Memory B cell (primary cell): ENCODE measurements around the gene CENPL.

Source experiments
- ATAC-seq: fragments of 150-1000 bp; cut with Tn5 transposase; 2 replicates; pipeline ENCODE4 v1.10.0; 2021; ENCODE audit warnings: low read depth, mild to moderate bottlenecking, moderate library complexity
- DNase-seq, 2 donors: peaks; one replicate each; pipeline ENCODE4 v3.0.0; 2022; ENCODE audit warnings: low spot score in 2 of 2
- H3K27ac Mint-ChIP-seq: one replicate; pipeline ENCODE4 v1.8.0; 2022; ENCODE audit warnings: mild to moderate bottlenecking, moderate library complexity, mixed read lengths
- H3K27me3 Mint-ChIP-seq: one replicate; pipeline ENCODE4 v1.8.0; 2022; ENCODE audit warnings: mixed read lengths
- H3K36me3 Mint-ChIP-seq: one replicate; pipeline ENCODE4 v1.8.0; 2022; ENCODE audit warnings: mild to moderate bottlenecking, mixed read lengths
- H3K4me1 Mint-ChIP-seq: one replicate; pipeline ENCODE4 v1.8.0; 2022; ENCODE audit warnings: mixed read lengths
- H3K4me3 Mint-ChIP-seq: one replicate; pipeline ENCODE4 v1.8.0; 2022; ENCODE audit warnings: mild to moderate bottlenecking, moderate library complexity, mixed read lengths
- H3K9me3 Mint-ChIP-seq: one replicate; pipeline ENCODE4 v1.8.0; 2022; ENCODE audit warnings: mixed read lengths

CENPL gene

GRCh38 chr1:173824315-173825081, at the start of gene CENPL, which contains the start of gene DARS2:
Gene CENPL (minus strand): TSS chr1:173824883. CDS start chr1:173811299, 13,584 bp downstream.
Gene DARS2 (plus strand): TSS chr1:173824673. CDS start chr1:173825230, 557 bp downstream.
- Mint-ChIP-seq H3K27ac (peak within 1 kb of the TSS; percentile 95), H3K9me3 (no peaks in the 10 kb centered on the region), H3K36me3 (peaks cover 3% of the 10 kb centered on the region), H3K4me3 (peak within 1 kb of the TSS; percentile 96), H3K4me1 (peaks cover 14% of the 10 kb centered on the region), H3K27me3 (no peaks in the 10 kb centered on the region)
- DNase-seq (peak; percentile 74 to 80), ATAC-seq (peak; percentile 85)

- Mint-ChIP-seq H3K27me3 (no peaks in the 10 kb centered on the region), H3K27ac (no peak overlapping the region), H3K4me1 (peaks cover 23% of the 10 kb centered on the region), H3K9me3 (no peaks in the 10 kb centered on the region), H3K36me3 (peaks cover 23% of the 10 kb centered on the region), H3K4me3 (no peak overlapping the region)
- DNase-seq = no peak
- ATAC-seq = no peak
These were observed 46.8 kb upstream of the CENPL start for GRCh38 chr1:173871500-173871899.

- H3K27me3 Mint-ChIP-seq = no peaks in the 10 kb centered on the region
- H3K9me3 Mint-ChIP-seq = no peaks in the 10 kb centered on the region
- H3K4me3 Mint-ChIP-seq = no peak overlapping the region
- DNase-seq = no peak
- peak overlapping the region; percentile 67 for H3K27ac Mint-ChIP-seq
- no peak for ATAC-seq
- H3K36me3 Mint-ChIP-seq = peaks cover 24% of the 10 kb centered on the region
- H3K4me1 Mint-ChIP-seq = peaks cover 27% of the 10 kb centered on the region
These were observed 46.4 kb upstream of the CENPL start for GRCh38 chr1:173871091-173871490.

GRCh38 chr1:173870252-173871075, 45.8 kb upstream of the CENPL start:
- peaks cover 27% of the 10 kb centered on the region for H3K36me3 Mint-ChIP-seq
- H3K9me3 Mint-ChIP-seq = no peaks in the 10 kb centered on the region
- no peak overlapping the region for H3K4me3 Mint-ChIP-seq
- H3K27ac Mint-ChIP-seq = peak overlapping the region; percentile 67
- no peak for DNase-seq
- H3K4me1 Mint-ChIP-seq = peaks cover 33% of the 10 kb centered on the region
- no peaks in the 10 kb centered on the region for H3K27me3 Mint-ChIP-seq
- no peak for ATAC-seq

- H3K4me1 Mint-ChIP-seq = peaks cover 47% of the 10 kb centered on the region
- H3K27ac Mint-ChIP-seq = peak overlapping the region; percentile 92
- H3K9me3 Mint-ChIP-seq = no peaks in the 10 kb centered on the region
- peak overlapping the region; percentile 93 for H3K4me3 Mint-ChIP-seq
- no peaks in the 10 kb centered on the region for H3K27me3 Mint-ChIP-seq
- H3K36me3 Mint-ChIP-seq = peaks cover 37% of the 10 kb centered on the region
- ATAC-seq = no peak
- DNase-seq = no peak
These were observed 44.3 kb upstream of the CENPL start for GRCh38 chr1:173869021-173869359.

- Mint-ChIP-seq H3K27ac (peak within 1 kb of the TSS; percentile 92), H3K4me1 (peaks cover 47% of the 10 kb centered on the region), H3K4me3 (peak within 1 kb of the TSS; percentile 93), H3K9me3 (no peaks in the 10 kb centered on the region), H3K36me3 (peaks cover 41% of the 10 kb centered on the region), H3K27me3 (no peaks in the 10 kb centered on the region)
- DNase-seq (peak; percentile 75), ATAC-seq (peak; percentile 52)
These were observed 43.8 kb upstream of the CENPL start, which contains the start of gene ZBTB37 for GRCh38 chr1:173868266-173869020. Gene ZBTB37 (plus strand): TSS chr1:173868380. CDS start chr1:173870226, 1,846 bp downstream.

- peak within 1 kb of the TSS; percentile 93 for H3K4me3 Mint-ChIP-seq
- H3K27ac Mint-ChIP-seq = peak within 1 kb of the TSS; percentile 92
- DNase-seq = peak; percentile 89 to 96
- H3K9me3 Mint-ChIP-seq = no peaks in the 10 kb centered on the region
- ATAC-seq = peak; percentile 72
- H3K36me3 Mint-ChIP-seq = peaks cover 40% of the 10 kb centered on the region
- no peaks in the 10 kb centered on the region for H3K27me3 Mint-ChIP-seq
- peaks cover 49% of the 10 kb centered on the region for H3K4me1 Mint-ChIP-seq
These were observed 43.1 kb upstream of the CENPL start, which contains the start of gene GAS5 for GRCh38 chr1:173867753-173868265. Gene GAS5 (minus strand): TSS chr1:173867989.

- H3K36me3 Mint-ChIP-seq = peaks cover 40% of the 10 kb centered on the region
- no peak for DNase-seq
These were observed 42.6 kb upstream of the CENPL start for GRCh38 chr1:173867141-173867752.

GRCh38 chr1:173866413-173867115, 41.9 kb upstream of the CENPL start:
- no peak for ATAC-seq
- no peak for DNase-seq
- peak overlapping the region; percentile 92 for H3K27ac Mint-ChIP-seq
- H3K27me3 Mint-ChIP-seq = no peaks in the 10 kb centered on the region
- H3K4me1 Mint-ChIP-seq = peaks cover 47% of the 10 kb centered on the region
- peaks cover 43% of the 10 kb centered on the region for H3K36me3 Mint-ChIP-seq
- H3K4me3 Mint-ChIP-seq = peak overlapping the region; percentile 93
- H3K9me3 Mint-ChIP-seq = no peaks in the 10 kb centered on the region

More at GRCh38 chr1:173867141-173867752, 42.6 kb upstream of the CENPL start:
- Mint-ChIP-seq H3K9me3 (no peaks in the 10 kb centered on the region), H3K27me3 (no peaks in the 10 kb centered on the region), H3K4me1 (peaks cover 48% of the 10 kb centered on the region), H3K27ac (peak overlapping the region; percentile 92), H3K4me3 (peak overlapping the region; percentile 93)
- ATAC-seq = no peak

- peak overlapping the region; percentile 92 for H3K27ac Mint-ChIP-seq
- DNase-seq (no peak), ATAC-seq (no peak)
- peaks cover 39% of the 10 kb centered on the region for H3K36me3 Mint-ChIP-seq
- H3K4me3 Mint-ChIP-seq = peak overlapping the region; percentile 93
- no peaks in the 10 kb centered on the region for H3K27me3 Mint-ChIP-seq
- peaks cover 43% of the 10 kb centered on the region for H3K4me1 Mint-ChIP-seq
- no peaks in the 10 kb centered on the region for H3K9me3 Mint-ChIP-seq
These were observed 40.9 kb upstream of the CENPL start for GRCh38 chr1:173865468-173866164.

GRCh38 chr1:173864179-173864867, 39.6 kb upstream of the CENPL start:
- Mint-ChIP-seq H3K27ac (peak overlapping the region; percentile 92), H3K4me1 (peaks cover 37% of the 10 kb centered on the region), H3K36me3 (peaks cover 35% of the 10 kb centered on the region), H3K27me3 (no peaks in the 10 kb centered on the region), H3K4me3 (peak overlapping the region; percentile 93), H3K9me3 (no peaks in the 10 kb centered on the region)
- DNase-seq (no peak), ATAC-seq (no peak)
